Stimulated activated CD4-positive, alpha-beta T cell treated with anti-CD3 and anti-CD28 coated beads, TNF-alpha, amount 100 ng/mL, for 1 hour (primary cell): ENCODE results near the gene FOXJ1.
"Not testable (repeated sequence)": the region's sequence is repeated elsewhere in the genome, so short reads cannot be mapped to it uniquely, and the experiment has no call there.

Experiments
- DNase-seq, 3 donors: peaks; one replicate each; pipeline ENCODE4 v3.0.0-alpha.2; 2020; ENCODE audit warnings: low read depth in 3 of 3, low spot score in 1 of 3

Gene FOXJ1, protein sequence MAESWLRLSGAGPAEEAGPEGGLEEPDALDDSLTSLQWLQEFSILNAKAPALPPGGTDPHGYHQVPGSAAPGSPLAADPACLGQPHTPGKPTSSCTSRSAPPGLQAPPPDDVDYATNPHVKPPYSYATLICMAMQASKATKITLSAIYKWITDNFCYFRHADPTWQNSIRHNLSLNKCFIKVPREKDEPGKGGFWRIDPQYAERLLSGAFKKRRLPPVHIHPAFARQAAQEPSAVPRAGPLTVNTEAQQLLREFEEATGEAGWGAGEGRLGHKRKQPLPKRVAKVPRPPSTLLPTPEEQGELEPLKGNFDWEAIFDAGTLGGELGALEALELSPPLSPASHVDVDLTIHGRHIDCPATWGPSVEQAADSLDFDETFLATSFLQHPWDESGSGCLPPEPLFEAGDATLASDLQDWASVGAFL

DNA sequence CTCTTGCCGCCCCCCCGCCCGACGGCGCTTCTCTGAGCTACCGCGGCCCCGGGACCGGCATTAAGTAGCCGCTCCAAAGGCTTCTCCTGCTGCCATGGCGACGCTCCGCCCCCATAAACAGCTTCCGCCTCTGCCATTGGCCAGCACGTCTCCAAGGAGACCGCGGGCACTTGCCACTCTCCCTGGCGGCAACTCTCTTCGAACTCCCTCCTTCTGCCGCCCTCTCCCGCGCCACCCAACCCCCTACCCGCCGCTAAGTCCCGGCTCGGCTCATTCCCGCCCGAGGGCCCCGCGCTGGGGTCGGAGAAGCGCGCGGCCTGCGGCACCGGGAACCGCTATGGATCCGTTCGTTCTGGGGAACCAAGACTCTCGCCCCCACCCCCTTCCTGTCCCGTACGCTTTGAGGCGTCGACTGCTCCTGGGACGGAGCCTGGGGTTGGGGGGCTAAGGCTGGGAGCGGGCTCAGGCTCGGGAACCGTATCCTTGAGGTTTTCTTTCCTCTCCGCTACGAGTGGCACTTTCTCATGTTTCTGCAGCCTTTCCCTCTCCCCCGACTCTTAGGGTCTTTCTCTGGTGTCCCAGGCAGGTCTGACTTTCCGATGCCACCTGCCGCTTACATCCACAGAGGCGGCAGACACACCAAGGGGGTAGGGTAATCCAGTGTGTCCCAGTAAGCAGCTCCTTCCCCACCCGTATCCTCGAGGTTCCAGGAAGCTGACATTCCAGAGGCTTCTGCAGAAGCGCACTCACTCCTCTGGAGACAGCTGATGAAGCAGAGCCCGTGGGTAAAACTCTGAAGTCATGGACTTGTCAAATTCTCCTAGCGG, at the start of gene FOXJ1:
FOXJ1 (minus strand) TSS at position 34 of the 827 bp plus-strand sequence. CDS start 850 bp downstream, outside the sequence.
- DNase-seq: peak; percentile 72 to 85 (median 84)

DNA sequence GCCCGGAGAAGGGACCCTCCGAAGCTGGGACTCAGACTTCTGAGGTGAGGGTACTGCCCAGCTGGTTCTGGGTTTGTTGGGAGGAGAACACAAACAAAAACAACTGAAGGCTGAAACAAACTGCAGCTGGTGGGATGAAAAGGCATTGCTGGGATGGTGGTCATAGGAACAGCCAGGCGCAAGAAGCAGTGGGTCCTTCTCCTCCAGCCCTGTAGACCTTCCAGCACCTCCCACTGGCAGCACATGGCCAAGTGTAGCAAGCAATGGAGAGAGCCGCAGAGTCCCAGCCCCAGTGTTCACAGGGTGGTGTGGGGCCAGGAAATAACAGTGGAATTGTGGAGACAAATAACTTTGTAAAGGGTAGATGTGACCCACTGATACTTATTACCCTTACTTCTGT, 48.7 kb upstream of the FOXJ1 start:
- DNase-seq: no peak

DNA sequence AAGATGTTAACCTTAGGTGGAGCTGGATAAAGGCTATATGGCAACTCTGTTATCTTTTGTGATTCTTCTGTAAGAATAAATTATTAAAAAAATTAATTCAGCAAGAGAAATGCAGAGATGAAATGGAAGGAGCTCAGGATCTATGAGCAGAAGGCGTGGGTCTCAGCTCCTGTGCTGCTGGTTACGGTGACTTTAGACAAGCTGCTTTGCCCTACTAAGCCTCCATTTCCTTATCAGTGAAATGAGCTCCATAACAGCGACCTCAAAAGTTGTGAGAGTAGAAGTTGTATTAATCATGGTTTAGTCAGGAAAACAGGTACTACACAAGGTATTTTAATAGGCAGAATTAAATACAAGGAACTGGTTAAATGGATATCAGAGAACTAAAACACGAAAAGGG, 48.2 kb upstream of the FOXJ1 start:
- DNase-seq: no peak

DNA sequence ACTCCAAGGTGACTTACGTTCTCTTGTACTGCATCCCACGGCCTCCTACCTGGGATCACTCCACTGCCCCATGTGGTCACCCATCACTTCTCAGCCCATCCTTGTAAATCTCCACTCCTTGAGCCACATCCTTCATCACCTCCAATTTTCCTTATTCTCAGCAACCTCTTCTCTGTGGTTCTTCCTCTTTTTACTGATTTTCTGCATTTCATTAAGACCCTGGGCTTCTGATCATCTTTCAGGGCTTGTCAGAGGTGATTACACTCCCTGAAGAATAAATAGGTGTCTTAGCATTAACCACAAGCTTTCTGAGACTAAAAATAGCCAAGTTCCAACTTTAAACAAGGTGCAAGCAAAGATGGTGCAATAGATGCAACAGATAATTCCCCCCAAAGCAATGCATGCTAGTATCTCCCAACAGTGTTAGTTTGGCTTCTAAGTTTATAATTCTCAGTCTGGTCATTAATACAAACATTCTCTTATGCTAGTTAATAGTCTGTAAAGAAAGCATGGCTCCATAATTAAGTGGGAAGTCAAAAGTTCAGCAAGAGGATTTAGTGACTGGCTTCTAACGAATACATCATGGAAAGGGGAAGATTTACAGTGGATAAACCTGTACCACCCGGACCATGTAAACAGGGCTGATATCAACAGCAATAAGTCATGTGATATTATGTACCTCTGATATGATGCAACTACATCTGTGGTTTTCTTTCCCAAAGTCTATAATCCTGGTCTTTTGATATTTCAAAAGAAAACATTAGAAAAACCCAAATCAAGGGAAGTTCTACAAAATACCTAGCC, 47.4 kb upstream of the FOXJ1 start:
- DNase-seq: no peak

DNA sequence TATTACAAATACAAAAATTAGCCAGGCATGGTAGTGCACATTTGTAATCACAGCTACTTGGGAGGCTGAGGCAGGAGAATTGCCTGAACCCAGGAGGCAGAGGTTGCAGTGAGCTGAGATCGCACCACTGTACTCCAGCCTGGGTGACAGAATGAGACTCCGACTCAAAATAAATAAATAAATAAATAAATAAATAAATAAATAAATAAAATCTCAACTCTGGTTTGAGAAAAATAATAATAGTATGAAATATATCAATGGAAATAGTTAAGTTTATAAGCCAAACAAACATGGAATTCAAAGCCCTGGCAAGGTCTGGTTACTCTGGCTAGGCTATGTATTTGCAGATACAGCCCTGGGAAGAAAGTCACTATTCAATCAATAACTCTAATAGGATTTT, 45.7 kb upstream of the FOXJ1 start:
- not testable (repeated sequence) for DNase-seq

DNA sequence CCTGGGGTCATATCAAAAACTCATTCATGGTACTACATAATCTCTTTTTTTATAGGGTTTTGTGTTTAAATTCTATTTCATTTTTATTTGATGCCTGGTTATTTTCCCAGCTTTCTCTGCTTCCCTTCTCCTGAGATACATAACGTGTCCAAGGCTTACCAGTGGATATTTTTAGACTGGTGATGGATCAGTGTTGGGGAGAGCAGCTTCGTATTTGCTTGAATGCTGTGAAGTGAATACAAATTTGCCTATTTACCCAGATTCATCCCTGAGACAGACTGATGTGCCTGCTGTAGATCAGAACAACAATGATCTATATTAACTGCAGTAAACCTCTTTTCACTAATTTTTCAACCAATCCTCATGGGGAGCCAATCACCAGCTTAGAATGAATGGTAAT, 43.2 kb upstream of the FOXJ1 start:
- DNase-seq: no peak

DNA sequence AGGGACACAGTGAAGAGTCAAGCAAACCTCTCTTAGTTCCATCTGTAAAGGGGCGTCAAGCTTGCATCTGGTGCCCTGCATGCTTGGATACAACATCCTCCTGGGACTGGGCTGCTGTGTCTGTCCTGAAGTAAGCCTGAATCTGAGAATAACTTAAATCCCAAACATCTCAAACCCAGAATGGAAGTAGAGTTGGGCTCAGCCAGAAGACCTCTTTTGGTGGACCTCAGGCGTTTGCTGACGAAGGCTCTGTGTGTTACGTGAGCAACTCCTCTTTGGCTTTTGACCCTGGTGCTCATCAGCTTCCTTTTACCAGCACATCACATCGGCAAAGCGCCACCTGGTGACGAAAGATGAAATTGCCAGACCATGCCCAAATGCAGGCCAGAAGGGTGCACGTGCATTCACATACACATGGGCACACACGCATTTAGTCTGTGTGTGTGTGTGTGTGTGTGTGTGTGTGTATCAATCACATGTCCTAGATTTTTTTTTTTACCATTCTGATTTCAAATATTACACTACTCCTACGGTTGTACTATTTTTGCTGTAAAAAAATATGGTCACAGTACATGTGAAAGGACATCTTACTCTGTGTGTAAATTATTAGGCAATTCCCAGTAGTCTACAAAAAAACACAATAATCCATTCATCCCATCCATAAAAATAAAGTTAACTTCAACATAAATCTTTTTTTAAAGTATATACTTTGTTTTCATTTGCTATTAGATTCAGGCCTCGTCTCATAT, 41.1 kb upstream of the FOXJ1 start:
- peak; percentile 82 to 97 (median 84) for DNase-seq

DNA sequence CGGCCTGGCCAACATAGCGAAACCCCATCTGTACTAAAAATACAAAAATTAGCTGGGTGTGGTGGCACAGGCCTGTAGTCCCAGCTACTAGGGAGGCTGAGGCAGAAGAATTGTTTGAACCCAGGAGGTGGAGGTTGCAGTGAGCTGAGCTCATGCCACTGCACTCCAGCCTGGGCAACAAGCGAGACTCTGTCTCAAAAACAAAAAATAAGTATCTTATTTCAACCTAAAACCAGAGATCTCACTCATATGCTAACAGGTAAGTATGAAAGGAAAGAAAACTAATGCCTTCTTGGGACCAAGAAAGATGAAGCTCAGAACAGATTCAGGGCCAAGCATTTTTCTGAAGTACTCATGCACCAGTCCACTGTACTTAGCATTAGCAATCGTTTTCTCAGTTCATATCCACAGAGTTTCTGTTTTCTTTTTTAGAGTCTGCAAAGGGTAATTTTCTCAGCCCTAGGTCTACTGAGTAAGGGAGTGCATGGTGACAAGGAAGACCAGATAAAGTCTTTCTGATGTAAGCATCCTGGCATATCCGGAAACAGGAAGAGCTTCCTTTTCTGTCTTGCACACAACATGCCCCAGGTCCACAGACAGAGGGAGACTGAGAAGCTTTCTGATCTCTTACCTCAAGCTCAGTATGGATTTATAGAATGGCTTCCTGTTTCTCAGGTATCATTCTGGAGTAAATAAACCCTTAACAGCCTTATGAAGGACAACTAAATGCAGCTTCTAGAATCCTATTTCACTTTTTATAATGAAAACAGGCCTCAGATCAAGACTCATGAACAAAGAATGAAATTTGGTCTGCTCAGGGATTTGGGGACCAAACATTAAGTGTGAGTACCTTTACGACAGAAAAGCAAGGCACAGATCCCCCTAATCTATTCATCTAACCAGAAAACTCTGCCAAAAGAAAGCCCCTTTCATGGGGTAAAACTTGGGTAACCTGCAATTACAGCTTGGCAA, 38.7 kb upstream of the FOXJ1 start:
- DNase-seq: no peak

DNA sequence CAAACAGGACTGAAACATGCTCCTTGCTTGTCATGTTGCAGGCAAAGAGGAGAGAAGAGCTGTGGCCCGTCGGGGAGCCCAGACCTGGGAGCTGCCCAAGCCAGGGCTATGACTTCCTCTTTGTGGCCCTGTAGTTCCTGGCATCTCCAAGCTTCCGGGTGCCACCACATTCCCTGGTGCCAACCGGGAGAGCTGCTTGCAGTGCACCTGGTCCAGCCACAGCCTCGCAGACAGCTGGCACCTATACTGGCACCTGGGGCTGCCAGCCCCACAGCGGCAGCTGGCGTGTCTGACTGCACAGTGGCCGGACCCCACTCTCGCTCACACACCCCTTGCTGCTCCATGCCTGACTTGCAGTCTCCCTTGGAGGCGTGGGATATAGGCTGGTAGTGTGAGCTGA, 37.1 kb upstream of the FOXJ1 start:
- no peak for DNase-seq

DNA sequence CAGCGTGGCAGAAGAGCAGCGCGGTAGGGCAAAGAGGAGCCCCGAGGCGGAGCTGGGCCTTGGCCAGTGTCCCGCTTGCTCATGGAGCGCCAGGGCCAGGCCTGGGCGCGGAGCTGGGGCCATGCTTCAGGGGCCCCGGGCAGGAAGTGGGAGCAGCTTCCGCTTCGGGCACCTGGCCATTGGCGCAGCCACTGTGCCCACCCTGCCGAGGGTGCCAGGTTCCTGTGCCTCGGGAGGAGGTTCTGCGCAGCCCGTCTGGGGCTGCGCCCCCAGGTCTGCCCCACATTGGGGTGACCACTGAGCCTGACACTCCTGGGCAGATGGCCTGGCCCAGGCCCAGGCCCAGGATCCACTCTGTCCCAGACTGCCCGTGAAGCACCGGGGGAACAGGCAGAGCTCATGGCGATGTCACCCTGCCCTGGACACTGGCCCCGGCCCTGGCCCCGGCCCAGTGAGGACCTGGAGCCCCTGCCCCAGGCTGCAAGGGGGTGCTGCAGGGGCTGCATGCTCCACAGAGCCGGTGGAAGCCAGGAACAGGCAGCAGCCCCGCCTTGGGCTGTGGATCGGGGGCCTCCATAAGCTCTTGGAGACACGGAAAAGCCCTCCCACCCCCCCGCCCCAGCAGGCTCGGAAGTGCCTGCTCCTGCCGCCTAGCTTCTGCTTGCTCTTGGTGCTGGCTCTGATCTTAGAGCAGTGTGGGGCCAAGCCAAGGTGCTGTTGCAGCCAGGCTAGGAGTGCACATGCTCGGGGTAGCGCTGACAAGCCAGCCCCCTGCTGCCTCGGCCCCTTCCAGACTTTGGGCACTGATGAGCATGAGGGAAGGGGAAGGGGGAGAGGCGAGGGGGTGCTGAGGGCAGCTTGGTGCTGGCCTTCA, 35.9 kb upstream of the FOXJ1 start:
- no peak for DNase-seq

DNA sequence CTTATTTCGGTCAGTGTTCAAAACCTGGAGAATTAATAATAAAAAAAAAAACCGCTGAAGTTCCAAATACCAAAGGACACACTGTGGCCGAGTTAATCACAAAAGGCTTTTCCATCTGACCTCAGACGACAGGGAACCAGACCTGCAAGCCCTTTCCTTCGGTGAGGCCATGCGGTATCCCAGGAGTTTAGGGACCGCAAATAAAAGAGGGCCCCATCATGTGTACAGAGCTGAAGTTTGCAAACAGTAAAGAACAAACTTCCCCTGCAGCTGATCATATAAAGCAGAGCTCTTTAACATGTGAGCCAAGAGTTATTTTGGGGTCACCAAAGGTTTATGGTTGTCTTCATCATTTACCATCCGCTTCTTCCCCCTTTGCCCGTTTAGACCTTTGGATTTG, 33.0 kb upstream of the FOXJ1 start:
- DNase-seq: no peak

DNA sequence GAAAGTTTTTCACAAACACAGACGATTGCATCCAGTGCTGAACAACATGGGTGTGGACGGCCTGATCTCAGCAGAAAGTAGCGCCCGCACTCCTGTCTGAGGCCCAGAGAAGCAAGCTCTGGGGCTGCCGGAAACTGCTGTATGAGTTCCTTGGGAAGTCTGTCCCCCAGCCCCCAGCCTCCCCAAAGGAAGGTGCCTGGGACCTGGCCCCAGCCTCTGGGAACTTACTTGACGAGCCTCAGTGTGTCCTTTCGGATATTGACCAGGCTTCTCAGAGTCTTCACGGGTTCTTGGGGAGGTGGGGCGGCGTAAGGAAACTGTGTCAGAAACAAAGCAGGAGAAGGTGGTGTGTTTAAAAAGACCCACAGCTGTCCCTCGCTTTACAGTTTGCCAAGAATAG, 32.4 kb upstream of the FOXJ1 start:
- DNase-seq: no peak

DNA sequence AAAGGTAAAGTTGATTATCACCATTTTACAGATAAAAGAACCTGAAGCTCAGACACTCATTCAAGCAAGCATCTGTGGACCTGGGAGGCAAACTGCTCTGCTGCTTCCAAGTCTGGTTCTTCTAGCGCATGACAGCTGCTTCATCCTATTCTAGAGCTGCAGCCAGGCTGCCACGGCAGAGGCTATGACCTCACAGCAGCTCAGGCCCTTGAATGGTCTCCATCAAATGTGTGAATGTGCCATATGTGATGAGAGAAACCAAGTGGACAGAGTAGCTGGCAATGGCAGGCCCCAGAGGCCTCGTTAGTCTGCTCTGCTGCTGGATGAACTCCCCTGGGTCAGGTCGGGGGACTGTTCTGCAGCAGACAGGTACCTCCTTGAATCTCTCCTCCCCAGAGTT, 30.7 kb upstream of the FOXJ1 start:
- no peak for DNase-seq

DNA sequence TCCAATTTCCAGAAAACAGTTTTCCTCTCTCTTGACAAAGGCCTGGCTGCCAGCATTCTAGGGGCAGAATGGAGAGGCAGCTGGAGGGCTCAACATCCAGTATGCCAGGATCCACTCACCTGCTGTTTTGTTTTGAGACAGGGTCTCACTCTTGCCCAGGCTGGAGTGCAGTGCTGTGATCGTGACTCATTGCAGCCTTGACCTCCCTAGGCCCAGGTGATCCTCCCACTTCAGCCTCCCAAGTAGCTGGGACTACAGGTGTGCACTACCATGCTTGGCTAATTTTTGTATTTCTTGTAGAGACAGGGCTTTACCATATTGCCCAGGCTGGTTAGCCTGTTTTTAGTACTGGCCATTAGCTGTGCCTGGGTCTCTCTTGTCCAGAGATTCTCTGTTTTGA, 29.1 kb upstream of the FOXJ1 start:
- no peak for DNase-seq

DNA sequence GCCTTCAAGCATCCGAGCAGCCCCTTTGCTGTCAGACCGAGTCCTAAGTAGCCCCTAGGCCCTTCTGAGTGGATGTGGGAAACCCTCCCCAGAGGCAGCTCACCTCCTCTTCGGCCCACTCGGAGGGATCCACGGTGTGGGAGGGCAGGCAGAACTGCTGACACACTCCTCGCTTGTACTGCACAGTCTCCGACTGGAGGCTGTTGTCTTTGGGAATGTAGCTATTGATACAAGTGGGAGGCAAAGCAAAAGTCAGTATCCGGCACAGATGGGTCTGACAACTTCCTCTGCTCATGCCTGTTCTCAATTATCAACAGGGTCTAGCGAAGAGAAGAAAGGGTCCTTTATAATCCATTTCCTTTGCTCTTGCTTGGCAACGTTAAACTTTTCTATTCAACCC, 25.9 kb upstream of the FOXJ1 start:
- DNase-seq: no peak

DNA sequence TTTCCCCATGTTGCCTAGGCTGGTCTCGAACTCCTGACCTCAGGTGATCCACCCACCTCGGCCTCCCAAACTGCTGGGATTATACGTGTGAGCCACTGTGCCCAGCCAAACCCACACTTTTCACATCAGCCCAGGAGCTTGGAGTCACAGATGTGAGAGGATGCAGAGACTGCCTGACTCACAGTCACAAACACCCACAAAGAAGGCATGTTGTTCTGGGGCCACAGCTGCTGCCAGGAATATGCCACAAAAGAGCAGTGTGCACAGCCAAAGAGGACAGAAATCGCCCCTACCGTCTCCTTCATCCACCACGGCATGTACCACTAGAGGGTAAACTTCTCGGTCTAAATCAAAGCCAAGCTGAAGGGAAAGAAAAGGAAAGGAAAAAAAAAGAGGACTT, 25.1 kb upstream of the FOXJ1 start:
- no peak for DNase-seq

DNA sequence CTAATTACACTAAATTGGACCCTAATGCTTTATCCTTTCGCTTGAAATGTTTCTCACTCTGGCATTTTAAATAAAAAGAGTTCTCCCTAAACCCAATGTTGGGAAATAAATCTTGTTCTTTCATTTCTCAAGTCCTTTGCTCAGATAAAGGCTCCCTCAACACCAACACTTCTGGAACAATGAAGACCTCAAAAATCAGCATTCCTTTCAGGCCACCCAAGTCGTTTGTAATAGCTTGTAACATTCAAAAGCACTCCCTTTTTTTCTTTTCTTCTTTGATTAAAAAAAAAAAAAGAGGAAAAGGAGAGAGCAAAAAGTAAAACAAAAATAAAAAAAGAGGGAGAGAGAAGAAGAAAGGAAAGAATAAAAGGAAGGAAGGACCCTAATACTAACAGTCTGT, 23.3 kb upstream of the FOXJ1 start:
- DNase-seq: no peak

DNA sequence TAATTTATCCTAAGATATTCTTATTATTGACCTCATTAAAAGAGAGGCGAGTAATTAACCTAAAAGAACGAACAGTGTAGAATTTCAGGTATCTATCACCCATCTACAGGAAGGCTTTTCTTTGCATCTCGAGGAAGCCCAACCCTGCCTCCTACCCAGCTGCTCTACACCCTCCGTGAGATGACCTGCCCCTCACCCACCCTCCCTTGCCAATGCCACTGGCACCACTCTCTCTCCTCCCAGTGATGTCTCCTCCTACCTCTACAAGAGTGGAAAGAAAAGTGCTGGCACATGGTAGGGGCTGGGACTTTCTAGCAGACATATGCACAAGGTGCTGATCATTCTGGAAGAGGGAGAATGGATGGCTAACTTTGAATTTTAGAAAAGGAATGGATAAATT, 22.9 kb upstream of the FOXJ1 start:
- DNase-seq: no peak
